ENCODE data around the gene ASPG.

DNA sequence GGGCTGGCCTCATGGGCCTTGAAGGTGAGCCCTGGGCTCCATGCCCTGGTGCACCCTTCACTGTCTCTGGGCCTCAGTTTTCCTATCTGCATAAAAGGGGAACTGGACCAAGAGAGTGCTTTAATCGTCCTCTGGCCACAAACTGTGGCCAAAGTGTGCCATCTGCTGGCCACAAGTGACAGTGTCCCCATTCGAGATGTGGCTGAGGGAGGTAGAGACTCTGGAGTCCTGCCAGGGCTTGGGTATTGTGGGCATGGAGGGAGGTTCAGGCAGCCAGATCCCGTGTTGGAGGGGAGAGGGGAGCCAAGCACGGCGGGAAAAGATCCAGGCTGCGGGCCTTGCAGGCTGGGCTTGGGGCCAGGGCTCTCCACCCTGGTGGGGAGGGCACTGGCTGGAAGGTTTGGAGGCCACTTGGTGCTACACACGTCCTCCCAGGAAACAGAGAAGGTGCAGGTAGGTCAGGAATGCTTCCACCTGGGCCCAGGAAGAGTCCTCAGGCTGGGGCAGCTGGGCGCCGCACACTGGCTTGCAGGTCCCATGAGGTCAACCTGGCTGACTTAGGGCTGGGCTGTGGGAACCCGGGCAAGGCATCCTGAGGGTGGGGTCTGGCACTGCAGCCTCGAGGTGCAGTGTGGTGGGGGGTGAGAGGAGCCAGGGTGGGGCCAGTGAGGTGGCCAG lies 45.6 kb downstream of the ASPG start:
- TF ChIP-seq, protein P1, sequence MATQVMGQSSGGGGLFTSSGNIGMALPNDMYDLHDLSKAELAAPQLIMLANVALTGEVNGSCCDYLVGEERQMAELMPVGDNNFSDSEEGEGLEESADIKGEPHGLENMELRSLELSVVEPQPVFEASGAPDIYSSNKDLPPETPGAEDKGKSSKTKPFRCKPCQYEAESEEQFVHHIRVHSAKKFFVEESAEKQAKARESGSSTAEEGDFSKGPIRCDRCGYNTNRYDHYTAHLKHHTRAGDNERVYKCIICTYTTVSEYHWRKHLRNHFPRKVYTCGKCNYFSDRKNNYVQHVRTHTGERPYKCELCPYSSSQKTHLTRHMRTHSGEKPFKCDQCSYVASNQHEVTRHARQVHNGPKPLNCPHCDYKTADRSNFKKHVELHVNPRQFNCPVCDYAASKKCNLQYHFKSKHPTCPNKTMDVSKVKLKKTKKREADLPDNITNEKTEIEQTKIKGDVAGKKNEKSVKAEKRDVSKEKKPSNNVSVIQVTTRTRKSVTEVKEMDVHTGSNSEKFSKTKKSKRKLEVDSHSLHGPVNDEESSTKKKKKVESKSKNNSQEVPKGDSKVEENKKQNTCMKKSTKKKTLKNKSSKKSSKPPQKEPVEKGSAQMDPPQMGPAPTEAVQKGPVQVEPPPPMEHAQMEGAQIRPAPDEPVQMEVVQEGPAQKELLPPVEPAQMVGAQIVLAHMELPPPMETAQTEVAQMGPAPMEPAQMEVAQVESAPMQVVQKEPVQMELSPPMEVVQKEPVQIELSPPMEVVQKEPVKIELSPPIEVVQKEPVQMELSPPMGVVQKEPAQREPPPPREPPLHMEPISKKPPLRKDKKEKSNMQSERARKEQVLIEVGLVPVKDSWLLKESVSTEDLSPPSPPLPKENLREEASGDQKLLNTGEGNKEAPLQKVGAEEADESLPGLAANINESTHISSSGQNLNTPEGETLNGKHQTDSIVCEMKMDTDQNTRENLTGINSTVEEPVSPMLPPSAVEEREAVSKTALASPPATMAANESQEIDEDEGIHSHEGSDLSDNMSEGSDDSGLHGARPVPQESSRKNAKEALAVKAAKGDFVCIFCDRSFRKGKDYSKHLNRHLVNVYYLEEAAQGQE (IDR thresholded peaks at IDR 0.05; ENCODE audit: insufficient read depth in 1 of 2, low read depth in 2 of 2, low read length in 2 of 2), result no peak
- no peak for TF ChIP-seq SIN3A (IDR thresholded peaks at IDR 0.05; ENCODE audit: borderline replicate concordance, insufficient read depth, low read length)

All from PFSK-1 (cell line).